Measurements from ENCODE around the gene LLGL2.
A peak's percentile ranks its signal among the peaks of the same experiment; 100 is the strongest.

The LLGL2 gene

DNA sequence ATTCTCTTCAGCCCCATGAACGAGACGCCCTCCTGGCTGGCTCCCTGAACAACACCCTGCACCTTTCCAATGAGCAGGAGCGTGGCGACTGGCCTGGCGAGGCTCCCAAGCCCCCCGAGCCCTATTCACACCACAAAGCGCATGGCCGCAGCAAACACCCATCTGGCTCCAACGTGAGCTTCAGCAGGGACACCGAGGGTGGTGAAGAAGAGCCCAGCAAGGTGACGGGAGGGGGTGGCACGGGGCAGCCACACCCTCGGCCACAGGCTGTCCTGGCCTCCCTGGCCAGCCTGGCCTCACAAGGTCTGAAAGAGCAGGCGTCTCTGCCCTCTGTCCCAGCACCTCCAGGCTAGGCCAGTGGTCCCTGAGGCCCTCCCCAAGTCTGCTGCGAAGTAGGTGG, 33.8 kb upstream of the LLGL2 start:
- no peak for DNase-seq

- no peak for DNase-seq
These were observed 32.8 kb upstream of the LLGL2 start for GRCh38 chr17:75492555-75493168.

DNA sequence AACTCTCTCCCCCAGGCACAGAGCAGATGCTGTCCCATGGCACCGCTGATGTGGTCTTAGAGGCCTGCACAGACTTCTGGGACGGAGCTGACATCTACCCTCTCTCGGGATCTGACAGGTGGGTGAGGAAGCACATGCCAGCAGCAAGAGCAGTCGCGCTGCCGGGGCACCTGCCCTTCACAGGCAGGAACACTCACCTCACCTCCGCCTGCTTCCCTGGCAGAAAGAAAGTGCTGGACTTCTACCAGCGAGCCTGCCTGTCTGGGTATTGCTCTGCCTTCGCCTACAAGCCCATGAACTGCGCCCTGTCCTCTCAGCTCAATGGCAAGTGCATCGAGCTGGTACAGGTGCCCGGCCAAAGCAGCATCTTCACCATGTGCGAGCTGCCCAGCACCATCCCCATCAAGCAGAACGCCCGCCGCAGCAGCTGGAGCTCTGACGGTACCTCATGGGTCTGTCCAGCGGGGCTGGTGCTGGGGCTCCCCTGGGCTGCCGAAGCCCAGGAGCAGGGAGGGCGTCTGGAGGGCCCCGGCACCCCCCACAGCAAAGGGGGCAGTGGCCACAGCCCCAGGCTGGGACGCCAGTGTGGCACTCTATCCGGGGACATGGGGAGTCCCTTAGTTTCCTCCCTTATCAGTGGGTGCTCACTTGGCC, 31.9 kb upstream of the LLGL2 start:
- DNase-seq: no peak

DNA sequence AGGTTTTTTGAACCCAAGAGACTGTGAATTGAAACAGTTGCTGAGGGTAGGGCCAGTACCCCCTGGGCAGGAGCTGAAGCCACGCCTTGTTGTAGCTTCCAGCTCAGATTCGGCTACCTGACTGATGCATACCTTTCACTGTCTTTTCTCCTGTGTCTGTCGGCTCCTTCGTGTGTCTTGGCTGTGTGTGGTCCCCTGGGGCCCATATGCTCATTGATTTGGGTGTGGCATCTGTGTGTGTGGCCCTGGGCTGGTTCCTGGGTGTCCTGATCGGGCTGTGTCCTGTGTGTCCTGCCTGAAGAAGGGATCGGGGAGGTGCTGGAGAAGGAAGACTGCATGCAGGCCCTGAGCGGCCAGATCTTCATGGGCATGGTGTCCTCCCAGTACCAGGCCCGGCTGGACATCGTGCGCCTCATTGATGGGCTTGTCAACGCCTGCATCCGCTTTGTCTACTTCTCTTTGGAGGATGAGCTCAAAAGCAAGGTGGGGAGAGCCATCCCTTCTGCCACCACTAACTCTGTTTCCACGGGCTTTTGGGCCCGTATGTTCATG, 31.1 kb upstream of the LLGL2 start:
- no peak for DNase-seq

DNA sequence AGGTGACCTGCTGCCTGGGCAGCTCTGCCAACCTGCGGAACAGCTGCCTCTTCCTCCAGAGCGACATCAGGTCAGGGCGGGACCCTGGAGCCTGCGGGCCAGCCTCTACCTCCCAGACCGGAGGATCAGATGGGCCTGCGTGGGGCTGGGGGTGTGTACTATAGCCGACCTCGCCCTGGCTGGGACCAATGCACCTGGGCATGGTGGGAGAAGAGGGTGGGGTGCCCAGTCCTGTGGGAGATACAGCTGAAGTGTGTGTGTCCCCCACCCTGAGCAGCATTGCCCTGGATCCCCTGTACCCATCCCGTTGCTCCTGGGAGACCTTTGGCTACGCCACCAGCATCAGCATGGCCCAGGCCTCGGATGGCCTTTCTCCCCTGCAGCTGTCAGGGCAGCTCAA, 29.5 kb upstream of the LLGL2 start:
- no peak for DNase-seq

DNA sequence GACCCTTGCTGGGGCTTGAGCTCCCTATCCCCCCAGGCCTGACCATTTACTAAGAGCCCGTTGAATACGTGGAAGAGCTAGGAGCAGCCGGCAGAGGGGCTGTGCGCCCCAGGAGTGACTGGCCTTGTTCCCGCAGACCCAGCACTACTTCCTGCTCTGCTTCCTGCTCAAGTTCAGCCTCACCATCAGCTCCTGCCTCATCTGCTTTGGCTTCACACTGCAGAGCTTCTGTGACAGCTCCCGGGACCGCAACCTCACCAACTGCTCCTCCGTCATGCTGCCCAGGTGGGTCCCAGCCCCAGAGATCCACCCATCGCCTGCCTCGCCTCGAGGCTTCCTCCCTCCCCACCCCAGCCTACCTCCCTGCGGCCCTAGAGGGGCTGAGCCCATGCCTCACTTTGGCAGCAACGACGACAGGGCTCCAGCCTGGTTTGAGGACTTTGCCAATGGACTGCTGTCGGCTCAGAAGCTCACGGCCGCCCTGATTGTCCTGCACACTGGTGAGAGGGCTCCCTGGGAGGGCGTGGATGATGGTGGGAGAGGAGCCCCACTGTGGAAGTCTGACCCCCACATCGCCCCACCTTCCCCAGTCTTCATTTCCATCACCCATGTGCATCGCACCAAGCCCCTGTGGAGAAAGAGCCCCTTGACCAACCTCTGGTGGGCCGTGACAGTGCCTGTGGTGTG, 27.3 kb upstream of the LLGL2 start:
- no peak for DNase-seq

DNA sequence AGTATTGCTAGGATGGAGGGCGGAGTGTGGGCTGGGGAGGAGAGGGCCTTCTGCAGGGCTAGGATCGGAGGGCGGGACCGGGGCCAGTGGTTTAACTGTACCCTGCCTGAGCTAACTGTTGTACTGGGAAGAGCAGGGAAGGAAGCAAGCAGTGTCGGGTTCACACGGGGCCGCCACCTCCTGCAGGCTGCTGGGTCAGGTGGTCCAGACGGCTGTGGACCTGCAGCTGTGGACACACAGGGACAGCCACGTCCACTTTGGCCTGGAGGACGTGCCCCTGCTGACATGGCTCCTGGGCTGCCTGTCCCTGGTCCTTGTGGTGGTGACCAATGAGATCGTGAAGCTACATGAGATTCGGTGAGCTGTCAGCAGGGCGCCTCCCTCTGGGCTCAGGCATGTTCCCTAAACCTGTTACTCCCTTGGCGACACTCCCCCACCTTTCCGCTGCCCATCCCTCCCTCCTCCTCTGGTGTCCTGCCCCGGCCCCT, 26.7 kb upstream of the LLGL2 start:
- peak in 1 of 2 donors; percentile 9 for DNase-seq

DNA sequence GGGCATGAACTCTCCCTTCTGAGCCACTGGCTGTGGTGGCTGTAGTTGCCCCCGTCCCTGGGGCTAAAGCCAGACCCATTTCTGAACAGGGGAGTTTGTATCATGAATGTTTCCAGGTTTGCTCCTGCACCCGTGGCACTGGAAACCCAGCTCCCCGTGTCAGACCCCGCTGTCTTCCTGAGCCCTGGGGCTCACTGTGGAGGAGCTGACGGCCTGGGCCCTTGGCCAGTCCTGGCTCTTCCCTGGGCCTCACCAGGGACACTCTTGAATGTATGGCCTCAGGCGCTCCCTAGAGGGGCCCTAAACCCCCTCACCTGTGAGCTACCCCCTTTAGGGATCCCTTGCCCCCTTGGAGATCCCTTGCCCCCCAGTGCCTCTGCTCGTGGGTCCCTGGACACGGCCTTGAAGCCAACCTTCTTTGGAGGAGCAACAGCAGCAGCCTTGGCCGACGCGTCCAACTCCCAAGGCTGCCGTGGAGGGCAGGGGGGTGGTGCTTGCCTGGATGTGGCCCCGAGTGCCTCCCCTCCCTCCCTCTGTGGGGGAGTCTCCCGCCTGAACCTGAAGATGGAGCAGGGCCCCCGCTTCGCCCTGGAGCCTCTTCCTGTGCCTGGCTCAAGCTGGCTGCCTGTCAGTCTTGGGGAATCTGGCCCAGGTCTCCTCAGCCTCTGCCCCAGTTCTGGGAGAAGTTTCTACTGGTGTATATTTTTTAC, 26.0 kb upstream of the LLGL2 start:
- DNase-seq: no peak

- no peak for DNase-seq
These were observed 24.9 kb upstream of the LLGL2 start for GRCh38 chr17:75500419-75501216.

DNA sequence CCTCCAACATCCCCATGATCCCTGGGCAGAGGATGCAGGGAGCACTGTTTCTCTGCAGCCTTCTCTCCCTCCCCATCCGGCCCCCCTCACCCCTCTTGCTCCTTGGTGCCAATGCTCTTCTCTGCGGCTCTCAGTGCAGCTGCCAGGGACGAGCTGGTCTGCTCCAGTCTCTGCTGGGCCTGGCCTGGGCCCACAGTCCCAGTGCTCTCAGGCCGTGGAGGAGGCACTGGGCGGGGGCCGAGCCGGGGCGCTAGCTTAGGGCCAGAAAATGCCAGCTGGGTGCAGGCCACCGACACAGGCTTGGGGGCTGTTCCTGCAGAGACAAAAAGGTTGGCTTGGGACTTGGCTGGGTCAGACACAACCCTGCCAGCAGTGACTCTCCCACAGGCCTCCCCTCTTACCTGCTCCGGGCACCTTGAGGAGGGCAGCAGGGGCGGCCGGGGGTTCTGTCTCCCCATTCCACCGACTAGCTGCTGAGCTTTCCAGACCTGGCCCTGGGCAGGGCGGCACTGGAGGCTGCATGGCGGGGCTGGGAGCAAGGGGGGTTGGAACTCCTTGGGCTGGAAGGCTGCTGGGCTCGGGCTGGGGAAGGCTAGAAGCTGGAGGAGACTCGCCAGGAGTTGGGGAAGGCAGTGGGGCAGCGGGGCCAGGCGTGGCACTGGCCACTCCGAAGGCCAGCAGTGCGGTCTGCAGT, 24.0 kb upstream of the LLGL2 start:
- no peak for DNase-seq

DNA sequence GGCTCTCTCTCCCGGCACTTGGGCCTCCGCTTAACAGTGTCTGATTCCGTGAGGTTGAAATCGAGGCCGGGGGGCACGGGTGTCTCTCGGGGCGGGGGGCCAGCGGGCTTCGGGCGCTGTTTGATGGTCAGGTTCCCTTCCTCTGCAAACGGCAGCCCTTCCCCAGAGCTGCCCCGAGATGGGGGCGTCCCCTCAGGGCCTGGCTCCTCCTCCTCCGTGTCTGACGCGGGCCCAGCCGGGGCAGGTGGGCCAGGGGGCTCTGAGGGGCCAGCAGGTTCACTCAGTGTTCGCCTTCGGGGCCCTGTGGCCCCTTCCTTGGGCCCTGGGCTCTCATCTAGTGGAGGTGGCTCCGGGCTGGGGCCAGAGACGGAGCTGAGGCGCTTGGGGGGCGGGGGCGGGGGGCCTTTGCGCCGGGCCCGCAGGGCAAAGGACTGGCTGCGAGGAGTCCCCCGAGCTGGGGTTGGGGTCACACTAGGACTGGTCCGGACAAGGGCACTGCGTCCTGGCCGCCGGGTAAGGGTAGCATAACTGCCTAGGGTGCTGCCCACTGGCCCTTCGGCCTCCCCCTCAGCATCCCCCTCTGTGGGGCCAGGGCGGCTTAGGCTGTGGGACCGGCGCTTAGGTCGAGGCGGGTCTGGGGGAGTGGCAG, 23.3 kb upstream of the LLGL2 start:
- DNase-seq: no peak

DNA sequence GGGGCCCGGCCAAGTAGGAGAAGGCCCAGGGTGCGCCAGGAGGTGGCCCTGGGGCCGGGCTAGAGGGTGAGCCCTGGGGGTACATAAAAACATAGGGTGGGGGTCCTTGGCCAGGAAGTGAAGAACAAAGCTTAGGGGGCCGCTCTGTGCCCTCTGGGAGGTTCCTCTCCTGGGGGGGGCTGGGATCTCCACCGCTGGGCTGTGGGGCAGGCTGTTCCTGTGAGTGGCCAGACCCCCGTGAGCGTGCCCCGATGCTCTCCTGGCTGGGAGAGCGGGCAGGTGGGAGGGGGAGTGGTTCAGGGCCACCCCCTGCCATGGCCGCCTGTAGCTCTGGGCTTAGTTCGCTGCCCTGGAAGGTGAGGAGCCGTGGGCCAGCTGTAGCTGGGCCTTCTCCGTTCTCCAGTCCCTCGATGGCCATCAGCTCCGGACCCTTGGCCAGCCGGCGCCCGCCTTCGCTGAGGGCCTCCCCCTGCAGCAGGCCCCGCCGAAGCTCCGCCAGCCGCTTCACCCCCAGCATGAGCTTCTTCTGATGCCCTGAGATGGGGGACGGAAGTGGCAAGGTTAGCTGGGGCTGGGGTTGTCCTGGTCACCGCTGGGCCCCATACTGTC, 22.7 kb upstream of the LLGL2 start:
- DNase-seq: no peak

GRCh38 chr17:75503337-75503950, 22.1 kb upstream of the LLGL2 start:
- no peak for DNase-seq

- DNase-seq: no peak
These were observed 21.5 kb upstream of the LLGL2 start for GRCh38 chr17:75503976-75504346.

GRCh38 chr17:75504347-75505151, 20.9 kb upstream of the LLGL2 start:
- peak; percentile 33 to 48 for DNase-seq

GRCh38 chr17:75505152-75505409, 20.4 kb upstream of the LLGL2 start:
- no peak for DNase-seq

- DNase-seq: no peak
These were observed 19.9 kb upstream of the LLGL2 start for GRCh38 chr17:75505640-75506039.

DNA sequence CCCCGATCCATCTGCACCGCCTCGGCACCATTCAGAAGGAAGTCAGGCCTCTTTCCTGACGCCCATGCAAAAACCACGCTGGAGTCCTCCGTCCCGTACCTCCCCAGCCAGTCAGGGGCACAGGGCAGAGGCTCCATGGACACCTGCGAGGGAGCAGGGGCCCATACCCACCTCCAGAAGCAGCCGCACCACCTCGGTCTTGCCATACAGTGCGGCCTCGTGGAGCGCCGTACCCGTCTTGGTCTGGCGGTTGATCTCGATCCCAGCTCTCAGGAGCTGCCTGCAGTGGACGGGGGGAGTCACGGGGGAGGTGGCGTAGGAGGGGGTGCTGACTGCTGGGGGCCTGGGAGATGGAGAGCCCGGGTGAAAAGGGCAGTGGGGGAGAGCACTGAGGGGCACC, 19.4 kb upstream of the LLGL2 start:
- no peak for DNase-seq

DNA sequence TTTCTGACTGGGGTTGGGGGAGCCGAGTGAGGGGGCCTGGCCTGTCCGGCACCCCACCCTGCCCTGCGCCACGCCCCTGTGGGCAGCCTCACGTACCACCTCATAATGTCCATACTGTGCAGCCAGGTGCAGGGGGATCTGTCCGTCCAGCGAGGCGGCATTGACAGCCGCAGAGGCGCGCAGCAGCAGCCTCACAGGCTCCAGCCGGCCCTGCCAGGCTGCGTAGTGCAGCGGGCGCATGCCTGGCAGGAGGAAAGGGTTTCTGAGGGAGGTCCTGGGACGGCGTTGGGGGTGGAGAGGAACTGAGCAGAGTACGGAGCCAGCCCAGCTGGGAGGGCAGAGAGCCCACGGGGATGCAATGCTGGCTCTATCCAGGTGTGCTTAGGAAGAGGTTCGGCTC, 18.6 kb upstream of the LLGL2 start:
- no peak for DNase-seq
